Activated CD4-positive, CD25-positive, alpha-beta regulatory T cell (primary cell): Measurements from ENCODE around the gene KNL1.
A peak's percentile ranks its signal among the peaks of the same experiment; 100 is the strongest.
"Not testable (repeated sequence)": the region's sequence is repeated elsewhere in the genome, so short reads cannot be mapped to it uniquely, and the experiment has no call there.

Experiments used
- DNase-seq, 4 experiments: peaks; one replicate each; lab custom pipeline; 2025; lab: John Stamatoyannopoulos, UW

The KNL1 gene

GRCh38 chr15:40581796-40582195, 12.3 kb upstream of the KNL1 start:
- not testable (repeated sequence) for DNase-seq

GRCh38 chr15:40582726-40583246, 11.3 kb upstream of the KNL1 start:
- DNase-seq = no peak

GRCh38 chr15:40584191-40584590, 9.9 kb upstream of the KNL1 start:
- no peak for DNase-seq

GRCh38 chr15:40590667-40591050, 3.4 kb upstream of the KNL1 start:
- DNase-seq = no peak

- no peak for DNase-seq
These were observed 2.7 kb upstream of the KNL1 start for GRCh38 chr15:40591389-40591788.

- DNase-seq = no peak
These were observed 884 bp upstream of the KNL1 start for GRCh38 chr15:40593165-40593564.

- peak in 1 of 4 experiments; percentile 21 for DNase-seq
These were observed 384 bp downstream of the KNL1 start for GRCh38 chr15:40594429-40594836.

GRCh38 chr15:40595219-40595618, 1.2 kb downstream of the KNL1 start:
- DNase-seq = no peak

- DNase-seq = no peak
These were observed 1.7 kb downstream of the KNL1 start for GRCh38 chr15:40595773-40596172.

GRCh38 chr15:40597024-40597423, 3.0 kb downstream of the KNL1 start:
- no peak for DNase-seq

- no peak for DNase-seq
These were observed 4.1 kb downstream of the KNL1 start for GRCh38 chr15:40598126-40598525.

GRCh38 chr15:40598672-40599071, 4.6 kb downstream of the KNL1 start:
- no peak for DNase-seq

- DNase-seq = no peak
These were observed 6.9 kb downstream of the KNL1 start for GRCh38 chr15:40600956-40601355.

GRCh38 chr15:40603935-40604334, 9.9 kb downstream of the KNL1 start:
- DNase-seq = no peak

GRCh38 chr15:40613080-40613479, 19.0 kb downstream of the KNL1 start:
- no peak for DNase-seq

GRCh38 chr15:40618023-40618422, 24.0 kb downstream of the KNL1 start:
- DNase-seq = no peak

- no peak for DNase-seq
These were observed 24.9 kb downstream of the KNL1 start for GRCh38 chr15:40618906-40619305.

- DNase-seq = no peak
These were observed 29.3 kb downstream of the KNL1 start for GRCh38 chr15:40623361-40623760.

- no peak for DNase-seq
These were observed 36.3 kb downstream of the KNL1 start for GRCh38 chr15:40630313-40630712.

GRCh38 chr15:40633178-40633577, 39.1 kb downstream of the KNL1 start:
- DNase-seq = no peak

GRCh38 chr15:40637221-40637745, 43.2 kb downstream of the KNL1 start:
- no peak for DNase-seq

GRCh38 chr15:40639677-40640076, 45.6 kb downstream of the KNL1 start:
- DNase-seq = no peak

GRCh38 chr15:40647523-40647922, 53.5 kb downstream of the KNL1 start:
- no peak for DNase-seq

- DNase-seq = no peak
These were observed 56.4 kb downstream of the KNL1 start for GRCh38 chr15:40650479-40650878.

GRCh38 chr15:40660686-40661085, 66.6 kb downstream of the KNL1 start:
- DNase-seq = no peak
